Kidney (tissue), 14 donors: Measurements from ENCODE around the gene WNT3. TPM values are rescaled to one million over a fixed set of nuclear protein-coding genes. Genes with fewer than 3 reads are reported as not detected.

Source experiments
- DNase-seq, 5 donors: peaks; one replicate each; pipeline ENCODE4 v3.0.0-alpha.2; 2013 to 2020
- FAIRE-seq: peaks from 2 replicates; lab custom pipeline; 2012; peaks lifted over from hg19 to GRCh38; lab: Jason Lieb, UNC
- H3K27ac ChIP-seq, 2 donors: one replicate each; pipeline ENCODE4 v1.7.0; 2013; ENCODE audit warnings: low read depth in 2 of 2, low read length in 2 of 2, inconsistent platforms in 1 of 2
- H3K27me3 ChIP-seq: one replicate; pipeline ENCODE4 v1.7.1; 2013; ENCODE audit warnings: low read length, inconsistent platforms; ENCODE audit not compliant: control insufficient read depth, insufficient read depth
- H3K36me3 ChIP-seq, 3 donors: one replicate each; pipeline versions ENCODE4 v1.7.0 to v1.7.1; 2013; ENCODE audit warnings: low read length in 3 of 3, control low read depth in 1 of 3, inconsistent platforms in 1 of 3; ENCODE audit not compliant: insufficient read depth in 3 of 3, control insufficient read depth in 2 of 3
- H3K4me1 ChIP-seq, 3 donors: one replicate each; pipeline versions ENCODE4 v1.7.0 to v1.7.1; 2013; ENCODE audit warnings: low read length in 3 of 3, inconsistent platforms in 1 of 3, low read depth in 1 of 3; ENCODE audit not compliant: control insufficient read depth in 2 of 3, insufficient read depth in 2 of 3
- H3K4me3 ChIP-seq, 3 donors: one replicate each; pipeline versions ENCODE4 v1.7.0 to v1.8.1; 2013; ENCODE audit warnings: low read length in 3 of 3, control low read depth in 1 of 3, inconsistent platforms in 1 of 3
- H3K9ac ChIP-seq, 3 donors: one replicate each; pipeline versions ENCODE4 v1.7.0 to v1.7.1; 2013; ENCODE audit warnings: low read length in 3 of 3, control low read depth in 1 of 3, inconsistent platforms in 1 of 3
- H3K9me3 ChIP-seq, 3 donors: one replicate each; pipeline versions ENCODE4 v1.7.0 to v1.7.1; 2013; ENCODE audit warnings: low read length in 3 of 3, control low read depth in 1 of 3, inconsistent platforms in 1 of 3; ENCODE audit not compliant: control insufficient read depth in 2 of 3, insufficient read depth in 1 of 3
- CTCF ChIP-seq: IDR thresholded peaks from 3 replicates; pipeline ENCODE4 v1.5.1; 2012; ENCODE audit warnings: mild to moderate bottlenecking, moderate library complexity, borderline replicate concordance; ENCODE audit not compliant: insufficient read depth; ENCODE audit errors: extremely low read depth
- intact Hi-C: fragments of 100-400 bp; cut with DNase I; formaldehyde crosslinking; loops from one replicate; pipeline ENCODE4 v1.11.1; 2022
- polyA plus RNA-seq: library from polyadenylated mRNA; stranded (reverse); fragments of 350-450 nt; fragmentation: Illumina TruSeq; extraction: RNeasy Lipid Tissue Mini Kit (QIAGEN cat#74804); gene quantifications from one replicate; pipeline ENCODE4 v1.2.3, GENCODE V29; 2014; ENCODE audit warnings: low read depth, low replicate concordance; ENCODE audit not compliant: insufficient read depth
- total RNA-seq: library from RNA; stranded (reverse); fragmentation: NEBNext Ultra II Directional; extraction: Animal tissue kit (Norgen Biotek cat#: 25700); gene quantifications from one replicate; pipeline ENCODE4 v1.2.1, GENCODE V29; 2021
- donor health status: control.
- donor health status: control.
- donor health status: control.
- donor health status: control.
- donor health status: control.
- donor health status: DM: yes; HTN: yes; CAD: no.
- donor health status: Normal renal cell carcinoma (clear cell type).

Gene WNT3
- total and polyA plus RNA-seq, 2 donors from 2014 or later: 0.38 to 1.3 TPM

GRCh38 chr17:46753776-46754175 lies 64.7 kb downstream of the WNT3 start:
- no peak for TF ChIP-seq CTCF
- intact Hi-C loops: no loop called here
- H3K27ac ChIP-seq: no peak overlapping the region

GRCh38 chr17:46751425-46751824 lies 67.1 kb downstream of the WNT3 start:
- Histone ChIP-seq H3K36me3 (peaks cover 0 to 12% (median 9%) of the 10 kb centered on the region in 3 donors), H3K4me1 (no peaks in the 10 kb centered on the region), H3K9ac (no peak overlapping the region), H3K27ac (no peak overlapping the region), H3K27me3 (no peaks in the 10 kb centered on the region), H3K4me3 (no peak overlapping the region), H3K9me3 (no peaks in the 10 kb centered on the region)
- DNase-seq: no peak
- no peak for TF ChIP-seq CTCF
- FAIRE-seq: no peak
- intact Hi-C loops: no loop called here

More at GRCh38 chr17:46753776-46754175, 64.7 kb downstream of the WNT3 start:
- H3K27me3 ChIP-seq: no peaks in the 10 kb centered on the region
- no peaks in the 10 kb centered on the region for H3K9me3 ChIP-seq
- peaks cover 0 to 12% (median 9%) of the 10 kb centered on the region in 3 donors for H3K36me3 ChIP-seq
- no peaks in the 10 kb centered on the region for H3K4me1 ChIP-seq
- H3K9ac ChIP-seq: no peak overlapping the region
- no peak for DNase-seq
- H3K4me3 ChIP-seq: no peak overlapping the region
- no peak for FAIRE-seq

- intact Hi-C loops: no loop called here
- H3K9me3 ChIP-seq: no peaks in the 10 kb centered on the region
- no peak overlapping the region for H3K9ac ChIP-seq
- no peak for DNase-seq
- no peaks in the 10 kb centered on the region for H3K27me3 ChIP-seq
- no peak for TF ChIP-seq CTCF
- no peak overlapping the region for H3K27ac ChIP-seq
- FAIRE-seq: no peak
- peaks cover 0 to 2% (median 0%) of the 10 kb centered on the region in 3 donors for H3K36me3 ChIP-seq
- H3K4me1 ChIP-seq: no peaks in the 10 kb centered on the region
- no peak overlapping the region for H3K4me3 ChIP-seq
Measured at GRCh38 chr17:46745376-46745775, 73.1 kb downstream of the WNT3 start.

GRCh38 chr17:46744441-46744840 lies 74.1 kb downstream of the WNT3 start:
- no peak for TF ChIP-seq CTCF
- peaks cover 0 to 2% (median 0%) of the 10 kb centered on the region in 3 donors for H3K36me3 ChIP-seq
- H3K27me3 ChIP-seq: no peaks in the 10 kb centered on the region
- intact Hi-C loops: no loop called here
- H3K9ac ChIP-seq: no peak overlapping the region
- no peak for FAIRE-seq
- H3K27ac ChIP-seq: no peak overlapping the region
- no peak overlapping the region for H3K4me3 ChIP-seq
- H3K9me3 ChIP-seq: no peaks in the 10 kb centered on the region
- no peaks in the 10 kb centered on the region for H3K4me1 ChIP-seq
- DNase-seq: no peak
